ENCODE results near the gene RASGRF2.

GRCh38 chr5:81241961-81242648, 281.9 kb downstream of the RASGRF2 start:
- TF ChIP-seq ELF4 (IDR thresholded peaks at IDR 0.05) (no peak), LEF1 (IDR thresholded peaks at IDR 0.05; ENCODE audit: borderline replicate concordance) (no peak)

Data from HEK293T (cell line).